HCT116 (cell line): ENCODE data around the gene ACSS1. TPM values are rescaled to one million over a fixed set of nuclear protein-coding genes. Genes with fewer than 3 reads are reported as not detected.

Experiments
- ATAC-seq: fragments of 200-7000 bp; cut with Tn5 transposase; 2 replicates; pipeline ENCODE4 v1.9.1; 2020; ENCODE audit warnings: mild to moderate bottlenecking, moderate library complexity
- BruUV-seq: library from RNA; stranded (reverse); fragments of 400-500 nt; replicated peaks from 2 replicates; lab custom pipeline; 2021; lab: Mats Ljungman, UMichigan
- CTCF ChIA-PET: fragments of 300-600 bp; sonication (Branson Sonifier 250); formaldehyde crosslinking; loops from one replicate; lab custom pipeline; 2021; ENCODE audit warnings: antibody characterized with exemption; lab: Charles Lee
- POLR2A ChIA-PET: fragments of 300-600, 350-600 bp; sonication (Branson Sonifier 250); formaldehyde crosslinking; loops from one replicate; lab custom pipeline; 2021; ENCODE audit warnings: antibody characterized with exemption; lab: Charles Lee
- RAD21 ChIA-PET, 2 experiments: fragments of 300-600 bp; sonication (Branson Sonifier 250); formaldehyde crosslinking; loops; one replicate each; lab custom pipeline; 2023; ENCODE audit warnings: low total read pairs in 2 of 2; ENCODE audit not compliant: uncharacterized antibody in 2 of 2, unreplicated experiment in 2 of 2, low non-redundant PET in 1 of 2; lab: Charles Lee
- DNase-seq: peaks from one replicate; pipeline ENCODE4 v3.0.0-alpha.2; 2010; ENCODE audit warnings: low read depth, low spot score
- H2AFZ ChIP-seq: fragments of 200-600 bp; shearing (Covaris generic), sonication (generic); 2 replicates; pipeline ENCODE4 v1.6.1; 2017; ENCODE audit warnings: low read depth, mixed run types, mixed read lengths, antibody characterized with exemption, low read length; ENCODE audit not compliant: poor library complexity, severe bottlenecking
- H3K27ac ChIP-seq: 2 replicates; pipeline ENCODE4 v1.5.1; 2012; ENCODE audit warnings: low read depth, low read length
- H3K27me3 ChIP-seq: fragments of 200-600 bp; sonication (generic); 2 replicates; pipeline ENCODE4 v1.6.1; 2016; ENCODE audit warnings: mixed run types, low read length, mixed read lengths; ENCODE audit not compliant: insufficient read depth
- H3K36me3 ChIP-seq, 2 experiments: fragments of 200-500 bp in 1 of 2; fragments of 200-600 bp in 1 of 2; sonication (Bioruptor generic) in 1 of 2; sonication (generic) in 1 of 2; 2 replicates each; pipeline versions ENCODE4 v1.5.1 to v1.6.1; 2014 to 2016; ENCODE audit warnings: low read length in 2 of 2, inconsistent platforms in 1 of 2, mixed read lengths in 1 of 2, mixed run types in 1 of 2; ENCODE audit not compliant: insufficient read depth in 2 of 2, control insufficient read depth in 1 of 2
- H3K4me1 ChIP-seq, 2 experiments: fragments of 200-600 bp in 1 of 2; sonication (generic) in 1 of 2; 2 replicates each; pipeline versions ENCODE4 v1.5.1 to v1.6.1; 2012 to 2017; ENCODE audit warnings: low read length in 2 of 2, inconsistent platforms in 1 of 2, mild to moderate bottlenecking in 1 of 2, mixed read lengths in 1 of 2, mixed run types in 1 of 2, moderate library complexity in 1 of 2; ENCODE audit not compliant: insufficient read depth in 2 of 2, control insufficient read depth in 1 of 2
- H3K4me2 ChIP-seq: fragments of 200-600 bp; sonication (generic); 2 replicates; pipeline ENCODE4 v1.6.1; 2017; ENCODE audit warnings: mixed run types, low read length, mixed read lengths
- H3K4me3 ChIP-seq, 2 experiments: fragments of 200-600 bp in 1 of 2; sonication (generic) in 1 of 2; replicated peaks in 1 of 2; 2 replicates each; pipeline ENCODE4 v1.5.1; 2011 to 2016; ENCODE audit warnings: low read length in 2 of 2, control low read depth in 1 of 2, low read depth in 1 of 2, mild to moderate bottlenecking in 1 of 2, mixed read lengths in 1 of 2, mixed run types in 1 of 2
- H3K79me2 ChIP-seq: fragments of 200-600 bp; sonication (generic); 2 replicates; pipeline ENCODE4 v1.6.1; 2017; ENCODE audit warnings: mild to moderate bottlenecking, mixed run types, low read length, moderate library complexity, mixed read lengths; ENCODE audit not compliant: insufficient read depth
- H3K9ac ChIP-seq: fragments of 200-600 bp; sonication (generic); 2 replicates; pipeline ENCODE4 v1.6.1; 2016; ENCODE audit warnings: low read length, mixed read lengths
- H3K9me2 ChIP-seq: fragments of 200-600 bp; sonication (generic), shearing (Covaris generic); 2 replicates; pipeline ENCODE4 v1.6.1; 2017; ENCODE audit warnings: mixed run types, mild to moderate bottlenecking, moderate library complexity; ENCODE audit not compliant: insufficient read depth
- H3K9me3 ChIP-seq, 2 experiments: fragments of 200-500 bp in 1 of 2; fragments of 200-600 bp in 1 of 2; sonication (Bioruptor generic) in 1 of 2; sonication (generic) in 1 of 2; 2 replicates each; pipeline ENCODE4 v1.6.1; 2014 to 2017; ENCODE audit warnings: low read length in 2 of 2, mixed read lengths in 2 of 2, inconsistent platforms in 1 of 2, low read depth in 1 of 2, mild to moderate bottlenecking in 1 of 2, mixed run types in 1 of 2, moderate library complexity in 1 of 2; ENCODE audit not compliant: control insufficient read depth in 1 of 2, insufficient read depth in 1 of 2
- H4K20me1 ChIP-seq: fragments of 200-600 bp; sonication (generic), shearing (Covaris generic); 2 replicates; pipeline ENCODE4 v1.6.1; 2017; ENCODE audit warnings: mixed run types, mild to moderate bottlenecking, moderate library complexity; ENCODE audit not compliant: insufficient read depth
- EZH2 ChIP-seq: fragments of 200-600 bp; sonication (generic); IDR thresholded peaks from 2 replicates; pipeline ENCODE4 v1.6.1; 2017; ENCODE audit warnings: antibody characterized with exemption, mixed run types
- SIN3A ChIP-seq: IDR thresholded peaks from 2 replicates; pipeline ENCODE4 v1.6.1; 2012; ENCODE audit warnings: low read depth
- SRF ChIP-seq: IDR thresholded peaks from 2 replicates; pipeline ENCODE4 v1.6.1; 2012; ENCODE audit warnings: low read depth
- intact Hi-C: fragments of 100-400 bp; cut with micrococcal nuclease; formaldehyde crosslinking; loops from 2 replicates; pipeline ENCODE4 v1.10.0; 2022
- total RNA-seq: library from RNA; stranded (reverse); gene quantifications from one replicate; pipeline ENCODE4 v1.2.1, GENCODE V29; 2021; ENCODE audit not compliant: unreplicated experiment
- TF ChIP-seq, protein P1 (sequence below): IDR thresholded peaks from 2 replicates; pipeline ENCODE4 v1.6.1; 2012; ENCODE audit warnings: low read depth

ACSS1 gene
- total RNA-seq, 1 experiment from 2014 or later = 0.27 TPM

- TF ChIP-seq, protein P1, sequence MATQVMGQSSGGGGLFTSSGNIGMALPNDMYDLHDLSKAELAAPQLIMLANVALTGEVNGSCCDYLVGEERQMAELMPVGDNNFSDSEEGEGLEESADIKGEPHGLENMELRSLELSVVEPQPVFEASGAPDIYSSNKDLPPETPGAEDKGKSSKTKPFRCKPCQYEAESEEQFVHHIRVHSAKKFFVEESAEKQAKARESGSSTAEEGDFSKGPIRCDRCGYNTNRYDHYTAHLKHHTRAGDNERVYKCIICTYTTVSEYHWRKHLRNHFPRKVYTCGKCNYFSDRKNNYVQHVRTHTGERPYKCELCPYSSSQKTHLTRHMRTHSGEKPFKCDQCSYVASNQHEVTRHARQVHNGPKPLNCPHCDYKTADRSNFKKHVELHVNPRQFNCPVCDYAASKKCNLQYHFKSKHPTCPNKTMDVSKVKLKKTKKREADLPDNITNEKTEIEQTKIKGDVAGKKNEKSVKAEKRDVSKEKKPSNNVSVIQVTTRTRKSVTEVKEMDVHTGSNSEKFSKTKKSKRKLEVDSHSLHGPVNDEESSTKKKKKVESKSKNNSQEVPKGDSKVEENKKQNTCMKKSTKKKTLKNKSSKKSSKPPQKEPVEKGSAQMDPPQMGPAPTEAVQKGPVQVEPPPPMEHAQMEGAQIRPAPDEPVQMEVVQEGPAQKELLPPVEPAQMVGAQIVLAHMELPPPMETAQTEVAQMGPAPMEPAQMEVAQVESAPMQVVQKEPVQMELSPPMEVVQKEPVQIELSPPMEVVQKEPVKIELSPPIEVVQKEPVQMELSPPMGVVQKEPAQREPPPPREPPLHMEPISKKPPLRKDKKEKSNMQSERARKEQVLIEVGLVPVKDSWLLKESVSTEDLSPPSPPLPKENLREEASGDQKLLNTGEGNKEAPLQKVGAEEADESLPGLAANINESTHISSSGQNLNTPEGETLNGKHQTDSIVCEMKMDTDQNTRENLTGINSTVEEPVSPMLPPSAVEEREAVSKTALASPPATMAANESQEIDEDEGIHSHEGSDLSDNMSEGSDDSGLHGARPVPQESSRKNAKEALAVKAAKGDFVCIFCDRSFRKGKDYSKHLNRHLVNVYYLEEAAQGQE = no peak; the same call in 1 of the 2 replicates
- peak; percentile 82 for TF ChIP-seq SIN3A
Measured at GRCh38 chr20:24992487-24993205, 65.3 kb downstream of the ACSS1 start, which contains the start of gene APMAP (continued).

GRCh38 chr20:24991897-24992486 lies 65.9 kb downstream of the ACSS1 start:
- H3K9me2 ChIP-seq = no peaks in the 10 kb centered on the region
- peak overlapping the region; percentile 89 to 94 for H3K4me3 ChIP-seq
- RAD21 ChIA-PET = no interaction called here
- peak overlapping the region; percentile 71 for H3K27ac ChIP-seq
- peaks cover 12 to 28% of the 10 kb centered on the region in 2 experiments for H3K4me1 ChIP-seq
- POLR2A ChIA-PET = no interaction called here
- H2AFZ ChIP-seq = no peak overlapping the region
- H4K20me1 ChIP-seq = no peaks in the 10 kb centered on the region
- H3K79me2 ChIP-seq = peaks cover 50% of the 10 kb centered on the region
- BruUV-seq = no TSS peak
- peak overlapping the region; percentile 83 for H3K9ac ChIP-seq
- intact Hi-C loops = loop anchor here (2.0 to 5.0 kb wide), 5 partner anchors 205 to 425 kb away; partner anchors contain the start of gene ENTPD6
- no peaks in the 10 kb centered on the region; a peak in 1 of 4 replicates for H3K36me3 ChIP-seq
- peak overlapping the region; percentile 94 for H3K4me2 ChIP-seq
- H3K9me3 ChIP-seq = no peaks in the 10 kb centered on the region
- no peak for TF ChIP-seq EZH2
- TF ChIP-seq SRF = no peak
- ATAC-seq (peak; percentile 41), DNase-seq (no peak)
- H3K27me3 ChIP-seq = no peaks in the 10 kb centered on the region
- CTCF ChIA-PET = no interaction called here
